Spinal cord (tissue), 10 donors: Measurements from ENCODE around the gene OR10G3. TPM values are rescaled to one million over a fixed set of nuclear protein-coding genes. Genes with fewer than 3 reads are reported as not detected.
"Not testable (repeated sequence)": the region's sequence is repeated elsewhere in the genome, so short reads cannot be mapped to it uniquely, and the experiment has no call there.

Experiments used
- DNase-seq, 6 donors: peaks; one replicate each; pipeline versions ENCODE4 v3.0.0 to v3.0.0-alpha.2; 2013 to 2015; ENCODE audit warnings: low spot score in 6 of 6, low read depth in 4 of 6
- H3K27ac ChIP-seq: one replicate; pipeline ENCODE4 v1.5.1; 2013; ENCODE audit warnings: low read depth, low read length, control low read depth
- H3K27me3 ChIP-seq: one replicate; pipeline ENCODE4 v1.6.1; 2013; ENCODE audit warnings: low read length; ENCODE audit not compliant: control insufficient read depth, insufficient read depth
- H3K36me3 ChIP-seq: one replicate; pipeline ENCODE4 v1.6.1; 2013; ENCODE audit warnings: low read length; ENCODE audit not compliant: control insufficient read depth, insufficient read depth
- H3K4me1 ChIP-seq: one replicate; pipeline ENCODE4 v1.6.1; 2013; ENCODE audit warnings: low read length; ENCODE audit not compliant: control insufficient read depth, insufficient read depth
- H3K4me3 ChIP-seq: one replicate; pipeline ENCODE4 v1.5.1; 2013; ENCODE audit warnings: low read depth, low read length, control low read depth
- H3K9me3 ChIP-seq: one replicate; pipeline ENCODE4 v1.6.1; 2013; ENCODE audit warnings: low read length; ENCODE audit not compliant: control insufficient read depth, insufficient read depth
- WGBS: methylation state at CpG from one replicate; pipeline ENCODE4 v1.1.5; 2013; ENCODE audit warnings: missing lambda C conversion rate; ENCODE audit not compliant: insufficient coverage; 5-methylcytosine and 5-hydroxymethylcytosine counted together
- polyA plus RNA-seq, 2 donors: library from polyadenylated mRNA; unstranded; fragments of 120-200 nt; gene quantifications; one replicate each; pipeline ENCODE4 v1.2.1, GENCODE V29; 2013; ENCODE audit not compliant: insufficient read length in 2 of 2
- total RNA-seq, 2 donors: library from RNA; depleted of rRNA in 1 of 2; stranded (reverse); fragments of 120-200 nt in 1 of 2; fragments of >200 nt in 1 of 2; gene quantifications; one replicate each; pipeline versions ENCODE4 v1.2.3 to v1.2.4, GENCODE V29; 2013 to 2014
- donor health status: healthy.

OR10G3 gene
- total and polyA plus RNA-seq, 4 donors = not detected

GRCh38 chr14:21558703-21559170 is 21.1 kb downstream of the OR10G3 start:
- 93% methylated on average over 8 of the region's 8 CpGs for WGBS
- DNase-seq = no peak
- Histone ChIP-seq H3K9me3 (no peaks in the 10 kb centered on the region), H3K27me3 (no peaks in the 10 kb centered on the region), H3K27ac (no peak overlapping the region), H3K4me3 (no peak overlapping the region), H3K36me3 (no peaks in the 10 kb centered on the region), H3K4me1 (peaks cover 13% of the 10 kb centered on the region)

- Histone ChIP-seq H3K27me3 (no peaks in the 10 kb centered on the region), H3K4me1 (peaks cover 13% of the 10 kb centered on the region), H3K27ac (peak overlapping the region; percentile 67), H3K4me3 (peak overlapping the region; percentile 45), H3K36me3 (no peaks in the 10 kb centered on the region), H3K9me3 (no peaks in the 10 kb centered on the region)
- peak; percentile 94 to 98 (median 96) for DNase-seq
- WGBS = 0% methylated on average over 2 of the region's 11 CpGs
Observed at GRCh38 chr14:21557084-21557901, 22.6 kb downstream of the OR10G3 start.

DNA sequence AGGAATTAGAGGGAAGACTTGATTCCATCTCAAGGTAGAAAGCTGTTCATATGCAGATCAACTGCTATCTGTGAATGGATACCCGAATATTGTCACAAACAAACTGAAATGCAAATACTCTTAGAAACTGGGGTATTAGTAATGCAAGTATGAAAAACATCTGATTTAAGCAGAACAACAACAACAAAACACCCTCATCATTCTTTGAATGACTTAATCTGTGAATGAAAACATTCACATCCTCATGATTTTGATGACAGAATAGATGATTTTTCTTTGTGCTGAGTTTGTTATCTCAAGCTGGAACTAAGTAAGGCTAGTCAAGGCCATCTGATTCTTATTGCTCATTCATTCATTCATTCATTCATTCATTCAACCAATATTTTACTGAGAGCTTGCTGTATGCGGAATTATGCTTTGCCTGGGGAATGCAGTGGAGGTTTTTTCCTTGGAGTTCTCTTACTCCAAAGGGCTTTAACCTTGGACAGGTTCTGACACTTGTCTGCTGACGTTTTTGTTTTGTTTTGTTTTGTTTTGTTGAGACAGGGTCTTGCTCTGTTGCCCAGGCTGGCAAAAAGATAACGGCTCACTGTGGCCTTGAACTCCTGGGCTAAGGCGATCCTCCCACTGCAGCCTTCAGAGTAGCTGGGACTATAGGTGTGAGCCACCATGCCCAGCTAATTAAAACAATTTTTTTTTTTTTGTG is 23.3 kb downstream of the OR10G3 start:
- Histone ChIP-seq H3K27me3 (no peaks in the 10 kb centered on the region), H3K4me1 (peaks cover 13% of the 10 kb centered on the region), H3K9me3 (no peaks in the 10 kb centered on the region), H3K36me3 (no peaks in the 10 kb centered on the region), H3K27ac (no peak overlapping the region), H3K4me3 (no peak overlapping the region)
- 29% methylated on average over 1 of the region's 5 CpGs for WGBS
- no peak for DNase-seq

- Histone ChIP-seq H3K4me3 (no peak overlapping the region), H3K27ac (no peak overlapping the region), H3K27me3 (no peaks in the 10 kb centered on the region), H3K36me3 (no peaks in the 10 kb centered on the region), H3K4me1 (peaks cover 13% of the 10 kb centered on the region), H3K9me3 (no peaks in the 10 kb centered on the region)
- WGBS = no CpG with 5 or more reads among the region's 3 CpGs
- DNase-seq = no peak
Observed at GRCh38 chr14:21553266-21553665, 26.6 kb downstream of the OR10G3 start.

DNA sequence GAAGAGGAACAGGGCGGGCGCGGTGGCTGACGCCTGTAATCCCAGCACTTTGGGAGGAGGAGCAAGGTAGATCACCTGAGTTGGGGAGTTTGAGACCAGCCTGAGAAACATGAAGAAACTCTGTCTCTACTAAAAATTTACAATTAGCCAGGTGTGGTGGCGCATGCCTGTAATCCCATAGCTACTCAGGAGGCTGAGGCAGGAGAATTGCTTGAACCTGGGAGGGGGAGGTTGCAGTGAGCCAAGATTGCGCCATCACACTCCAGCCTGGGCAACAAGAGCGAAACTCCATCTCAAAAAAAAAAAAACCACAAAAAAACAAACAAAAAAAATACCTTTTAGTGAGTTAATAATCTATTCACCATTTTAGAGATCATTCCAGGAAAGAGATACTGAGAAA is 35.3 kb downstream of the OR10G3 start:
- not testable (repeated sequence) for H3K27ac ChIP-seq, H3K27me3 ChIP-seq, DNase-seq, H3K36me3 ChIP-seq, H3K4me1 ChIP-seq, H3K4me3 ChIP-seq, H3K9me3 ChIP-seq
- no CpG with 5 or more reads among the region's 7 CpGs for WGBS

DNA sequence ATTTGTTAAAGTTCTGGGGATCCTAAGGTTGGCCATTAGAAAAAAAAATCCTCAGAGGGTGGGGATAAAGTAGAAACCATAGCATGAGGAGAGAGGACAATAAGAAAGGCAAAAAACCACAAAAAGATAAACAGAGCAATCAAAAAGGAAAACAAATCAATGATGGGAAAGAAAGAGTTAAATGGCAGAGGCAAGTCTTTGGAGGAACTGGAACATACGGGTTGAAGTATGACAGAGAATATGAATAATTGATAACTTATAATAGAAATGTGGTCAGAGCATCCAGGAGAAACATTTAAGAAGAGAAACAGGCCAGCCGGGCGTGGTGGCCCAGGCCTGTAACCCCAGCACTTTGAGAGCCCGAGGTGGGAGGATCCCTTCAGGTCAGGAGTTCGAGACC is 35.9 kb downstream of the OR10G3 start:
- no peak overlapping the region for H3K27ac ChIP-seq
- no peak overlapping the region for H3K4me3 ChIP-seq
- no peaks in the 10 kb centered on the region for H3K36me3 ChIP-seq
- peaks cover 3% of the 10 kb centered on the region for H3K4me1 ChIP-seq
- DNase-seq = no peak
- H3K9me3 ChIP-seq = no peaks in the 10 kb centered on the region
- H3K27me3 ChIP-seq = no peaks in the 10 kb centered on the region
- WGBS = 63% methylated on average over 2 of the region's 5 CpGs

- 34% methylated on average over 5 of the region's 7 CpGs for WGBS
- H3K36me3 ChIP-seq = no peaks in the 10 kb centered on the region
- H3K27ac ChIP-seq = no peak overlapping the region
- H3K27me3 ChIP-seq = no peaks in the 10 kb centered on the region
- H3K9me3 ChIP-seq = no peaks in the 10 kb centered on the region
- peak in 1 of 6 donors; percentile 31 for DNase-seq
- H3K4me1 ChIP-seq = peaks cover 3% of the 10 kb centered on the region
- H3K4me3 ChIP-seq = no peak overlapping the region
Observed at GRCh38 chr14:21543521-21543960, 36.3 kb downstream of the OR10G3 start.

DNA sequence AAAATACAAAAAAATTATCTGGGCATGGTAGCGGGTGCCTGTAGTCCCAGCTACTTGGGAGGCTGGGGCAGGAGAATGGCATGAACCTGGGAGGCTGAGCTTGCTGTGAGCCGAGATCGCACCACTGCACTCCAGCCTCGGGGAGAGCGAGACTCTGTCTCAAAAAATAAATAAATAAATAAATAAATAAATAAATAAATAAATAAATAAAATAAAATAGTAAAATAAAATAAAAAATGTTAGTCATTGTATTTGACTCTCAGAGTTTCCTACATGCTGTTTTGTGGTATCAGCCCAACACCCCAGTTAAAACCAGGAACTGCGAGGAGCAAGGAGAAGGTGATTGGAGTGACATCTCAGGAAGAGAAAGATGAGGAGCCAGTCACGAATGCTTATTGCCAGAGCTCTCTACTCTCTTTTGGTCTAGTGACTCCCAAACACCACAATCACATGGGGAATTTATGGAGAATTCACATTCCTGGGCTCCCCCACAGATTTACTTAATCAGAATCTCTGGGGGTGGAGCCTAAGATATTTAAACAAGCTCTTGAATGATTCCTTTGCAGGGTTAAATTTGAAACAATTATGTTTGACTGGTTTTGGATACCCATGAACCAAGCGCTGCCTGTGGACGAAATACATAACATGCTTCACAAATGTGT is 38.3 kb downstream of the OR10G3 start:
- Histone ChIP-seq H3K27me3 (no peaks in the 10 kb centered on the region), H3K4me3 (no peak overlapping the region), H3K9me3 (no peaks in the 10 kb centered on the region), H3K4me1 (peaks cover 12% of the 10 kb centered on the region), H3K27ac (no peak overlapping the region), H3K36me3 (no peaks in the 10 kb centered on the region)
- WGBS = 90% methylated on average over 2 of the region's 9 CpGs
- DNase-seq = no peak

GRCh38 chr14:21539189-21539940 is 40.5 kb downstream of the OR10G3 start:
- Histone ChIP-seq H3K9me3 (no peaks in the 10 kb centered on the region), H3K27ac (peak overlapping the region; percentile 79), H3K4me1 (peaks cover 18% of the 10 kb centered on the region), H3K36me3 (no peaks in the 10 kb centered on the region), H3K27me3 (no peaks in the 10 kb centered on the region), H3K4me3 (no peak overlapping the region)
- no CpG with 5 or more reads among the region's 3 CpGs for WGBS
- DNase-seq = peak in 3 of 6 donors; percentile 69 to 90 (median 88)
